ENCODE data around the gene CCDC33.

CCDC33 gene

DNA sequence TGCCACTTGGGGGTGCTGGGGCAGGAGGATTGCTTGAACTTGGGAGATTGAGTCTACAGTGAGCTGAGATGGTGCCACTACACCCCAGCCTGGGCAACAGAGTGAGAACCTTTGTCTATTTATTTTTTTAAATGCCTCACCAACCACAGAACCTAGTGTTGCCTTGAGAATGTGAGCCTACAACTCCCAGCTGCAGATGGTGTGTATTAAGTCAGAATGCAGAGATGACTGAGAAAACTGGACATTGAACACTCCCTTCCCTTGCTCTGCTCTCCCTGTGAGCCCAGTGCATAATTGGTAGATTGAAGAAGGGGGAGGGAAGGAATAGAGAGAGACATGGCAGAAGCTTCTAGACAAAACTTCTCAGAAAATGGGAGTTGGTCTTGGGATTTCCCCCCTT lies 53.5 kb downstream of the CCDC33 start:
- in situ Hi-C loops (cut with HindIII; ENCODE audit: low sequenced_read_pairs) = no loop called here
- H3K4me3 ChIP-seq (ENCODE audit: low read depth, low read length) = no peak overlapping the region
- TF ChIP-seq, protein P1, sequence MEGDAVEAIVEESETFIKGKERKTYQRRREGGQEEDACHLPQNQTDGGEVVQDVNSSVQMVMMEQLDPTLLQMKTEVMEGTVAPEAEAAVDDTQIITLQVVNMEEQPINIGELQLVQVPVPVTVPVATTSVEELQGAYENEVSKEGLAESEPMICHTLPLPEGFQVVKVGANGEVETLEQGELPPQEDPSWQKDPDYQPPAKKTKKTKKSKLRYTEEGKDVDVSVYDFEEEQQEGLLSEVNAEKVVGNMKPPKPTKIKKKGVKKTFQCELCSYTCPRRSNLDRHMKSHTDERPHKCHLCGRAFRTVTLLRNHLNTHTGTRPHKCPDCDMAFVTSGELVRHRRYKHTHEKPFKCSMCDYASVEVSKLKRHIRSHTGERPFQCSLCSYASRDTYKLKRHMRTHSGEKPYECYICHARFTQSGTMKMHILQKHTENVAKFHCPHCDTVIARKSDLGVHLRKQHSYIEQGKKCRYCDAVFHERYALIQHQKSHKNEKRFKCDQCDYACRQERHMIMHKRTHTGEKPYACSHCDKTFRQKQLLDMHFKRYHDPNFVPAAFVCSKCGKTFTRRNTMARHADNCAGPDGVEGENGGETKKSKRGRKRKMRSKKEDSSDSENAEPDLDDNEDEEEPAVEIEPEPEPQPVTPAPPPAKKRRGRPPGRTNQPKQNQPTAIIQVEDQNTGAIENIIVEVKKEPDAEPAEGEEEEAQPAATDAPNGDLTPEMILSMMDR (IDR thresholded peaks at IDR 0.05; ENCODE audit: low read depth, low read length) = no peak
- no peak for DNase-seq (ENCODE audit: low read depth, low spot score)

- in situ Hi-C loops (cut with HindIII; ENCODE audit: low sequenced_read_pairs) = no loop called here
- DNase-seq (ENCODE audit: low read depth, low spot score) = no peak
- H3K4me3 ChIP-seq (ENCODE audit: low read depth, low read length) = no peak overlapping the region
Measured at GRCh38 chr15:74290645-74291044, 54.5 kb downstream of the CCDC33 start.

DNA sequence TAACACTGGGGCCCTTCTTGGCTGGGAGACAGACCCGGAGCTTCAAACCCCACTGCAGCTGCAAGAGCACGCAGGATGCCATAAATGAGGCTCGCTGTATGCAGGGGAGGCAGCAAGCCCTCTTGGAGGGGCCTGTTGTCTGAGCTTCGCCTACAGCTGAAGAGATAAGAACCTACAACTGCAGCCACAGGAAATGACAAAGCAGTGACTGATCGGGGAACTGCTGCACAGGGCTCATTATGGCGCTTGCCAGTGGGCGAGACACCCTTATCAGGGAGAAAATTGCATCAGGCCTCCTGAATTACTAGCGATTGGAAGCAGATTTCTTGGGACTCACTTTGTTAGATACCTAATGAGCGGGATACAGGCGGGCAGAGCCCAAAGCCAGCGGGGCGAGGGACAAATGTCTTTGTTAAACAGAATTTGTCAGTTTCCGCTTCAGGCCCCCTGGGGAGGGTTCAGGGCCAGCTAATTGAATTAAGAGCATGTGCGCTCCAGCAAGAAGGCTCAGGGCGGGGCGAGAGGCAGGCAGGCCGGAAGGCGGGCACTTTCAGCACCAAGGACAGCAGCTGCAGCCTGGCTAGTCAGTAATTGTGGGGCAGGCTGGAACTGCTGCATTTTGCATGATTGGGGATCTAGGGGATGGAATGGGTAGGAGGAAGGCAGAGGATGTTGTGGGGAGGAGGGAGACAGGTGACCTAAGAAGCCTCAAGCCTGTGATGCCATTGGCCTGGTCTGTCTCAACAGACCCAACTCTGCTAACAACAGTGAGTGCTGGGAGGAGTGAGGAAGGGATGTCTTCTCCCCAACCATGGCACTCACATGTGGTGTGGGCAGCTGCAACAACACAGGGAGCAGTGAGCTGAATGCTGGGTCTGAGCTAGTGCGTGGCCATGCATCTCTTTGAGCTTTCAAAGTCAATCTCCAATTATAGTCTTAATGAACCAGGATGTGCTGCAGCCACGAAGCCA lies 55.3 kb downstream of the CCDC33 start:
- no peak overlapping the region for H3K4me3 ChIP-seq (ENCODE audit: low read depth, low read length)
- DNase-seq (ENCODE audit: low read depth, low spot score) = peak; percentile 73
- in situ Hi-C loops (cut with HindIII; ENCODE audit: low sequenced_read_pairs) = no loop called here
- TF ChIP-seq, protein P1 (IDR thresholded peaks at IDR 0.05; ENCODE audit: low read depth, low read length) = no peak

More at GRCh38 chr15:74290645-74291044, 54.5 kb downstream of the CCDC33 start:
- TF ChIP-seq, protein P1 (IDR thresholded peaks at IDR 0.05; ENCODE audit: low read depth, low read length) = no peak

DNA sequence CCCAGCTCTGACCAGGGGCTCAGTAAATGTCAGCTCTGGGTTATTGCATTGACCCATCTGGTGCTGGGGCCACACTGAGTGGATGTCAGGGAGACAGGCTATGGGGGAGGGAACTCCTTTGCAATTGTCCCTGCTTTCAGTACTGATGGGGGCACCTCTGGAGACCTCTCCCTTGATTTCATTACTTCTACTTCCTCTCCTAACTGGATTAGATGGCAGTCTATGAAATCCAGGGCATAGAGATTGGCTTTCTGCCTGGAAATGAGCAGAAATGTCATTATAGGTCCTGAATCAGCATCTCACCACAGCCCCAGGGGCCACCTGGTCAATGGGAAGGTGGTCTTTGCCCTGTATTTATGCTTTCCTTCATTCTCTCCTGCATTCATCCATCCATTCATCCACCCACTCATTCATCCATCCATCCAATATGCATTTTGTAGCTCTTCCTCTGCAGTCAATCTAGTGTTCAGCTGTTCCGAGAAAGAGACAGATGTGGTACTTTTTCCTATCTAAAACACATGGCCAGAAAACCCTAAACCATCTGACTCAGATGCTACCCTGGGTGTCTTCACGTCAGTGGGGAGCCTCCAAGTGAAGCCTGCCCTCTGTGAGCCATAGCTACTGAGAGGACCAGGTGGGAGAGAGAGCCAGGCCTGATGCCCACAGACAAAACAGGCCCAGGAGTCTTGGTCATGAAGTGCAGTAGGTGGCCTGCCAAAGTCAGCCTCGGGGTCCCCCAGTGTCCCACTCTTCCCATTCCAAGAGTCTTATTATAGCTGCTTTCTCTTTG lies 57.1 kb downstream of the CCDC33 start:
- no peak overlapping the region for H3K4me3 ChIP-seq (ENCODE audit: low read depth, low read length)
- TF ChIP-seq, protein P1 (IDR thresholded peaks at IDR 0.05; ENCODE audit: low read depth, low read length) = no peak
- DNase-seq (ENCODE audit: low read depth, low spot score) = no peak
- in situ Hi-C loops (cut with HindIII; ENCODE audit: low sequenced_read_pairs) = no loop called here

DNA sequence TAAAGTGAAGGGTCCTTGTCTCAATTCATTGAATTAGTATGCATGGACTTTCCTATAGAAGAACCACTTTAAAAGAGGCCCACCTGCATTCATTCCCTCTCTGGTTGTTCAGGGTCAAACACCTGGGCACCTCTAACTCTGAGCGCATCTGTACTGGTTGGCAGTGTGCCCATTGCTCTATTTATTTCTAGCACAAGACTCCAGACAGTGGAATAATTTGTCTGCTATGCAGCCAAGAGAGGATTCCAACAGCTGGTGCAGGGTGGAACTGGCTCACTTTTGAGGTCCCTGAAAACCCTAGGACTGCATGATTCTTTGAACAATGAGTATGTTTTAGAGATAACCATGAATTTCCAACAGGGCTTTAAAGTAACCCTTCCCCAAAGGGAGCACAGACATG lies 57.9 kb downstream of the CCDC33 start:
- no peak overlapping the region for H3K4me3 ChIP-seq (ENCODE audit: low read depth, low read length)
- TF ChIP-seq, protein P1 (IDR thresholded peaks at IDR 0.05; ENCODE audit: low read depth, low read length) = no peak
- in situ Hi-C loops (cut with HindIII; ENCODE audit: low sequenced_read_pairs) = no loop called here
- DNase-seq (ENCODE audit: low read depth, low spot score) = no peak

GRCh38 chr15:74295800-74296199 lies 59.7 kb downstream of the CCDC33 start:
- no peak for DNase-seq (ENCODE audit: low read depth, low spot score)
- TF ChIP-seq, protein P1 (IDR thresholded peaks at IDR 0.05; ENCODE audit: low read depth, low read length) = no peak
- H3K4me3 ChIP-seq (ENCODE audit: low read depth, low read length) = no peak overlapping the region
- in situ Hi-C loops (cut with HindIII; ENCODE audit: low sequenced_read_pairs) = no loop called here
